Activated CD4-positive, alpha-beta T cell treated with anti-CD3 and anti-CD28 coated beads, Interleukin-2, amount 10 ng/mL, durations not matched to agents 7 days and 5 days (primary cell): ENCODE measurements around the gene ASPDH. TPM values are rescaled to one million over a fixed set of nuclear protein-coding genes. Genes with fewer than 3 reads are reported as not detected.

Source experiments
- CTCF ChIA-PET: fragments of 350-600 bp; sonication (Branson Sonifier 250); formaldehyde crosslinking; loops from one replicate; lab custom pipeline; 2021; ENCODE audit warnings: antibody characterized with exemption; lab: Charles Lee
- POLR2A ChIA-PET: fragments of 350-600 bp; sonication (Branson Sonifier 250); formaldehyde crosslinking; loops from one replicate; lab custom pipeline; 2021; ENCODE audit warnings: antibody characterized with exemption; lab: Charles Lee
- DNase-seq: peaks from one replicate; pipeline ENCODE4 v3.0.0-alpha.2; 2020
- H3K27ac Mint-ChIP-seq: one replicate; pipeline ENCODE4 v1.8.0; 2021; ENCODE audit warnings: mild to moderate bottlenecking, moderate library complexity, mixed read lengths
- H3K27me3 Mint-ChIP-seq: one replicate; pipeline ENCODE4 v1.8.0; 2021; ENCODE audit warnings: mixed read lengths
- H3K36me3 Mint-ChIP-seq: one replicate; pipeline ENCODE4 v1.8.0; 2021; ENCODE audit warnings: low read depth, mixed read lengths
- H3K4me1 Mint-ChIP-seq: one replicate; pipeline ENCODE4 v1.8.0; 2021; ENCODE audit warnings: mixed read lengths
- H3K4me3 Mint-ChIP-seq: one replicate; pipeline ENCODE4 v1.8.0; 2021; ENCODE audit warnings: mild to moderate bottlenecking, moderate library complexity, mixed read lengths
- H3K9me3 Mint-ChIP-seq: one replicate; pipeline ENCODE4 v1.8.0; 2021; ENCODE audit warnings: mixed read lengths
- total RNA-seq, 2 experiments: library from RNA; stranded (reverse); gene quantifications; one replicate each; pipeline ENCODE4 v1.2.3, GENCODE V29; 2021

ASPDH gene
- total RNA-seq, 2 experiments from 2014 or later = not detected

- Mint-ChIP-seq H3K27me3 (peaks cover 2% of the 10 kb centered on the region), H3K4me1 (no peaks in the 10 kb centered on the region), H3K36me3 (no peaks in the 10 kb centered on the region), H3K9me3 (no peaks in the 10 kb centered on the region), H3K4me3 (no peak overlapping the region), H3K27ac (no peak overlapping the region)
- no peak for DNase-seq
- ChIA-PET POLR2A (no interaction called here), CTCF (no interaction called here)
Observed at GRCh38 chr19:50516964-50517703, 3.4 kb upstream of the ASPDH start.

GRCh38 chr19:50516456-50516855, 2.7 kb upstream of the ASPDH start:
- no peak overlapping the region for H3K27ac Mint-ChIP-seq
- peaks cover 4% of the 10 kb centered on the region for H3K4me1 Mint-ChIP-seq
- DNase-seq = no peak
- no peak overlapping the region for H3K4me3 Mint-ChIP-seq
- CTCF ChIA-PET = no interaction called here
- H3K27me3 Mint-ChIP-seq = peaks cover 2% of the 10 kb centered on the region
- H3K9me3 Mint-ChIP-seq = no peaks in the 10 kb centered on the region
- H3K36me3 Mint-ChIP-seq = no peaks in the 10 kb centered on the region
- POLR2A ChIA-PET = no interaction called here

- H3K9me3 Mint-ChIP-seq = no peaks in the 10 kb centered on the region
- H3K4me1 Mint-ChIP-seq = peaks cover 13% of the 10 kb centered on the region
- no peak for DNase-seq
- peaks cover 2% of the 10 kb centered on the region for H3K27me3 Mint-ChIP-seq
- ChIA-PET POLR2A (no interaction called here), CTCF (no interaction called here)
- H3K4me3 Mint-ChIP-seq = no peak overlapping the region
- no peak overlapping the region for H3K27ac Mint-ChIP-seq
- peaks cover 3% of the 10 kb centered on the region for H3K36me3 Mint-ChIP-seq
Observed at GRCh38 chr19:50515168-50515561, 1.5 kb upstream of the ASPDH start.

GRCh38 chr19:50514346-50515167, 844 bp upstream of the ASPDH start:
- peak overlapping the region; percentile 62 for H3K27ac Mint-ChIP-seq
- no peaks in the 10 kb centered on the region for H3K9me3 Mint-ChIP-seq
- peaks cover 3% of the 10 kb centered on the region for H3K36me3 Mint-ChIP-seq
- POLR2A ChIA-PET = no interaction called here
- no peak for DNase-seq
- H3K27me3 Mint-ChIP-seq = peaks cover 2% of the 10 kb centered on the region
- H3K4me1 Mint-ChIP-seq = peaks cover 14% of the 10 kb centered on the region
- H3K4me3 Mint-ChIP-seq = no peak overlapping the region
- CTCF ChIA-PET = no interaction called here

- DNase-seq = no peak
- CTCF ChIA-PET = interaction anchor here (0.6 to 1.1 kb wide), 2 partner anchors 43 to 1082 kb away, joined by 3 read pairs; no protein-coding TSS in a partner anchor
- H3K4me3 Mint-ChIP-seq = peak overlapping the region; percentile 8
- peaks cover 2% of the 10 kb centered on the region for H3K27me3 Mint-ChIP-seq
- H3K27ac Mint-ChIP-seq = peak overlapping the region; percentile 80
- no peaks in the 10 kb centered on the region for H3K9me3 Mint-ChIP-seq
- POLR2A ChIA-PET = no interaction called here
- peaks cover 20% of the 10 kb centered on the region for H3K4me1 Mint-ChIP-seq
- peaks cover 10% of the 10 kb centered on the region for H3K36me3 Mint-ChIP-seq
Observed at GRCh38 chr19:50512999-50513745, 541 bp downstream of the ASPDH start.

- CTCF ChIA-PET = interaction anchor here (1.1 to 1.3 kb wide), 3 partner anchors 26 to 183 kb away, joined by 3 to 5 read pairs (median 4); partner anchors contain the start of gene KCNC3
- Mint-ChIP-seq H3K4me1 (peaks cover 20% of the 10 kb centered on the region), H3K9me3 (no peaks in the 10 kb centered on the region), H3K36me3 (peaks cover 10% of the 10 kb centered on the region), H3K27ac (no peak overlapping the region), H3K4me3 (peak overlapping the region; percentile 98), H3K27me3 (peaks cover 2% of the 10 kb centered on the region)
- no peak for DNase-seq
- POLR2A ChIA-PET = no interaction called here
Observed at GRCh38 chr19:50512112-50512998, 1.4 kb downstream of the ASPDH start.

- H3K27ac Mint-ChIP-seq = peak within 1 kb of the TSS; percentile 100
- H3K4me1 Mint-ChIP-seq = peaks cover 20% of the 10 kb centered on the region
- peaks cover 10% of the 10 kb centered on the region for H3K36me3 Mint-ChIP-seq
- CTCF ChIA-PET = interaction anchor here (0.7 to 1.6 kb wide), 5 partner anchors 27 to 255 kb away, joined by 3 to 8 read pairs (median 4); partner anchors contain the start of gene KCNC3
- H3K9me3 Mint-ChIP-seq = no peaks in the 10 kb centered on the region
- POLR2A ChIA-PET = interaction anchor here (0.8 kb wide), 1 partner anchor 97 kb away, joined by 3 read pairs; no protein-coding TSS in a partner anchor
- peak; percentile 98 for DNase-seq
- H3K27me3 Mint-ChIP-seq = peaks cover 2% of the 10 kb centered on the region
- H3K4me3 Mint-ChIP-seq = peak within 1 kb of the TSS; percentile 98
Observed at GRCh38 chr19:50511069-50511822, 2.5 kb downstream of the ASPDH start, which contains the start of gene JOSD2. TSS of gene JOSD2 (minus strand) at chr19:50511191. CDS start at chr19:50510431, 760 bp downstream.

- CTCF ChIA-PET = interaction anchor here (1.1 to 1.6 kb wide), 4 partner anchors 28 to 153 kb away, joined by 3 to 8 read pairs (median 4); no protein-coding TSS in a partner anchor
- Mint-ChIP-seq H3K36me3 (peaks cover 10% of the 10 kb centered on the region), H3K4me1 (peaks cover 20% of the 10 kb centered on the region), H3K9me3 (no peaks in the 10 kb centered on the region), H3K27ac (peak overlapping the region; percentile 100), H3K4me3 (peak overlapping the region; percentile 98), H3K27me3 (peaks cover 2% of the 10 kb centered on the region)
- POLR2A ChIA-PET = interaction anchor here (0.8 kb wide), 1 partner anchor 97 kb away, joined by 3 read pairs; no protein-coding TSS in a partner anchor
- DNase-seq = no peak
Observed at GRCh38 chr19:50510700-50511068, 3.0 kb downstream of the ASPDH start.

- peaks cover 20% of the 10 kb centered on the region for H3K4me1 Mint-ChIP-seq
- peaks cover 10% of the 10 kb centered on the region for H3K36me3 Mint-ChIP-seq
- no peak for DNase-seq
- peak overlapping the region; percentile 98 for H3K4me3 Mint-ChIP-seq
- H3K27me3 Mint-ChIP-seq = peaks cover 2% of the 10 kb centered on the region
- ChIA-PET POLR2A (no interaction called here), CTCF (interaction anchor here (0.9 to 1.6 kb wide), 3 partner anchors 36 to 153 kb away, joined by 3 to 8 read pairs (median 4); no protein-coding TSS in a partner anchor)
- peak overlapping the region; percentile 100 for H3K27ac Mint-ChIP-seq
- H3K9me3 Mint-ChIP-seq = no peaks in the 10 kb centered on the region
Observed at GRCh38 chr19:50510121-50510670, 3.5 kb downstream of the ASPDH start.

- Mint-ChIP-seq H3K4me1 (peaks cover 20% of the 10 kb centered on the region), H3K4me3 (peak overlapping the region; percentile 51), H3K27me3 (peaks cover 1% of the 10 kb centered on the region), H3K36me3 (peaks cover 10% of the 10 kb centered on the region), H3K9me3 (no peaks in the 10 kb centered on the region), H3K27ac (peak overlapping the region; percentile 55)
- POLR2A ChIA-PET = no interaction called here
- CTCF ChIA-PET = interaction anchor here (0.6 to 1.1 kb wide), 3 partner anchors 35 to 257 kb away, joined by 3 to 4 read pairs (median 3); no protein-coding TSS in a partner anchor
- no peak for DNase-seq
Observed at GRCh38 chr19:50509366-50509765, 4.3 kb downstream of the ASPDH start.

GRCh38 chr19:50508843-50509190, 4.9 kb downstream of the ASPDH start:
- H3K9me3 Mint-ChIP-seq = no peaks in the 10 kb centered on the region
- no peak for DNase-seq
- peaks cover 20% of the 10 kb centered on the region for H3K4me1 Mint-ChIP-seq
- CTCF ChIA-PET = interaction anchor here (0.6 to 0.9 kb wide), 2 partner anchors 34 to 256 kb away, joined by 3 read pairs; no protein-coding TSS in a partner anchor
- H3K36me3 Mint-ChIP-seq = peaks cover 10% of the 10 kb centered on the region
- H3K27ac Mint-ChIP-seq = peak overlapping the region; percentile 55
- POLR2A ChIA-PET = no interaction called here
- peak overlapping the region; percentile 1 for H3K4me3 Mint-ChIP-seq
- H3K27me3 Mint-ChIP-seq = no peaks in the 10 kb centered on the region
